Stomach (tissue), 9 donors: Measurements from ENCODE around the gene MAPT. TPM values are rescaled to one million over a fixed set of nuclear protein-coding genes. Genes with fewer than 3 reads are reported as not detected.

Source experiments
- DNase-seq, 2 donors: peaks; one replicate each; pipeline versions ENCODE4 v3.0.0 to v3.0.0-alpha.2; 2013 to 2019
- H3K27ac ChIP-seq, 5 donors: fragments of 200-600 bp in 4 of 5; sonication (generic) in 4 of 5; one replicate each; pipeline ENCODE4 v1.5.1; 2013 to 2019; ENCODE audit warnings: mild to moderate bottlenecking in 1 of 5, moderate library complexity in 1 of 5
- H3K27me3 ChIP-seq, 3 donors: fragments of 200-600 bp; sonication (generic); one replicate each; pipeline ENCODE4 v1.5.1; 2017 to 2019; ENCODE audit warnings: mixed run types in 1 of 3
- H3K36me3 ChIP-seq, 4 donors: fragments of 200-600 bp; sonication (generic); 1 replicate in 3 of 4; 2 replicates in 1 of 4; pipeline ENCODE4 v1.5.1; 2016 to 2019
- H3K4me1 ChIP-seq, 4 donors: fragments of 200-600 bp; sonication (generic); one replicate each; pipeline ENCODE4 v1.5.1; 2016 to 2019
- H3K4me3 ChIP-seq, 4 donors: fragments of 200-600 bp; sonication (generic) in 3 of 4; one replicate each; pipeline ENCODE4 v1.5.1; 2016 to 2019; ENCODE audit warnings: mild to moderate bottlenecking in 1 of 4
- H3K9me3 ChIP-seq, 4 donors: fragments of 200-600 bp; sonication (generic); one replicate each; pipeline ENCODE4 v1.5.1; 2016 to 2019
- EP300 ChIP-seq: sonication (generic); formaldehyde crosslinking; IDR thresholded peaks from one replicate; pipeline ENCODE4 v1.6.1; 2017; ENCODE audit warnings: antibody characterized with exemption
- POLR2A ChIP-seq, 4 donors: fragments of 450-650 bp; IDR thresholded peaks; one replicate each; pipeline ENCODE4 v1.6.1; 2016; ENCODE audit warnings: antibody characterized with exemption in 4 of 4, control low read depth in 2 of 4, mild to moderate bottlenecking in 1 of 4, moderate library complexity in 1 of 4
- POLR2AphosphoS5 ChIP-seq, 3 donors: sonication (generic); formaldehyde crosslinking; IDR thresholded peaks; one replicate each; pipeline ENCODE4 v1.6.1; 2016; ENCODE audit warnings: antibody characterized with exemption in 3 of 3
- WGBS, 5 donors: extraction: QIAGEN DNeasy Blood & Tissue Kit in 3 of 5; methylation state at CpG; one replicate each; pipeline versions ENCODE4 v1.1.5 to v1.1.7; 2013 to 2018; 5-methylcytosine and 5-hydroxymethylcytosine counted together
- intact Hi-C: fragments of 100-400 bp; cut with DNase I; formaldehyde crosslinking; loops from one replicate; pipeline ENCODE4 v1.15.1; 2023; ENCODE audit warnings: low total_unique reads
- polyA plus RNA-seq, 3 donors: library from polyadenylated mRNA; stranded (reverse); fragments of 200-250 nt; gene quantifications; one replicate each; pipeline ENCODE4 v1.2.3, GENCODE V29; 2013
- total RNA-seq, 5 donors: library from RNA; depleted of rRNA; stranded (reverse); fragments of >200 nt; gene quantifications; one replicate each; pipeline versions ENCODE4 v1.1.0 to v1.2.3, GENCODE V29; 2014 to 2016
- TF ChIP-seq, protein P1 (sequence below), 7 experiments: fragments of 450-650 bp in 4 of 7; fragments of 200-600 bp in 3 of 7; sonication (generic) in 3 of 7; IDR thresholded peaks; one replicate each; pipeline ENCODE4 v1.5.1; 2016 to 2019; ENCODE audit warnings: antibody characterized with exemption in 7 of 7, control low read depth in 2 of 7, mild to moderate bottlenecking in 1 of 7
- donor health status: healthy with polysubstance abuse.
- donor health status: Bipolar disorder and iron deficiency.
- donor health status: healthy.

The MAPT gene
- total and polyA plus RNA-seq, 8 donors, result 0.44 to 4.1 (median 1.7) TPM; not detected in 1

DNA sequence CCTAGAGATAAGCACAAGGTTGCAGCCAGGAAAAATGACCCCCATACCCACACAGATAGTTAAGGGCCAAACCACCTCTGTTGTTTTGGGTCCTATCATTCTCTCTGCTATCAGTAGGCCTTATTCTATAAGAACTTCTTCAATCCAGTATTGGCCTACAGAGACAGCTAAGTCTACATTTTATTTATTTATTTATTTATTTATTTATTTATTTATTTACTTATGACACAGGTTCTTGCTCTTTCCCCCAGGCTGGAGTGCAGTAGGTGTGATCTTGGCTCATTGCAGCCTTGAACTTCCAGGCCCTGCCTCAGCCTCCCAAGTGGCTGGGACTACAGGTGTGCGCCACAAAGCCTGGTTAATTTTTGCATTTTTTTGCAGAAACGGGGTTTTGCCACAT lies 7.5 kb upstream of the MAPT start:
- Histone ChIP-seq H3K9me3 (peaks cover 0 to 11% (median 4%) of the 10 kb centered on the region in 4 donors), H3K27me3 (peaks cover 0 to 14% (median 6%) of the 10 kb centered on the region in 3 donors), H3K4me3 (no peak overlapping the region), H3K4me1 (no peaks in the 10 kb centered on the region), H3K36me3 (no peaks in the 10 kb centered on the region), H3K27ac (no peak overlapping the region)
- WGBS, 5 donors, result 83 to 90% (median 88%) methylated on average over 2 of the region's 2 CpGs
- no peak for TF ChIP-seq EP300
- no peak for TF ChIP-seq POLR2A (IDR thresholded peaks at IDR 0.05)
- no peak for TF ChIP-seq POLR2AphosphoS5 (IDR thresholded peaks at IDR 0.05)
- TF ChIP-seq, protein P1, sequence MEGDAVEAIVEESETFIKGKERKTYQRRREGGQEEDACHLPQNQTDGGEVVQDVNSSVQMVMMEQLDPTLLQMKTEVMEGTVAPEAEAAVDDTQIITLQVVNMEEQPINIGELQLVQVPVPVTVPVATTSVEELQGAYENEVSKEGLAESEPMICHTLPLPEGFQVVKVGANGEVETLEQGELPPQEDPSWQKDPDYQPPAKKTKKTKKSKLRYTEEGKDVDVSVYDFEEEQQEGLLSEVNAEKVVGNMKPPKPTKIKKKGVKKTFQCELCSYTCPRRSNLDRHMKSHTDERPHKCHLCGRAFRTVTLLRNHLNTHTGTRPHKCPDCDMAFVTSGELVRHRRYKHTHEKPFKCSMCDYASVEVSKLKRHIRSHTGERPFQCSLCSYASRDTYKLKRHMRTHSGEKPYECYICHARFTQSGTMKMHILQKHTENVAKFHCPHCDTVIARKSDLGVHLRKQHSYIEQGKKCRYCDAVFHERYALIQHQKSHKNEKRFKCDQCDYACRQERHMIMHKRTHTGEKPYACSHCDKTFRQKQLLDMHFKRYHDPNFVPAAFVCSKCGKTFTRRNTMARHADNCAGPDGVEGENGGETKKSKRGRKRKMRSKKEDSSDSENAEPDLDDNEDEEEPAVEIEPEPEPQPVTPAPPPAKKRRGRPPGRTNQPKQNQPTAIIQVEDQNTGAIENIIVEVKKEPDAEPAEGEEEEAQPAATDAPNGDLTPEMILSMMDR (IDR thresholded peaks at IDR 0.05), result no peak
- intact Hi-C loops, result no loop called here
- no peak for DNase-seq

GRCh38 chr17:45888392-45888791 lies 6.0 kb upstream of the MAPT start:
- TF ChIP-seq POLR2AphosphoS5 (IDR thresholded peaks at IDR 0.05), result no peak
- TF ChIP-seq POLR2A (IDR thresholded peaks at IDR 0.05), result no peak
- TF ChIP-seq EP300, result no peak
- TF ChIP-seq, protein P1 (IDR thresholded peaks at IDR 0.05), result no peak
- intact Hi-C loops, result no loop called here
- no peak overlapping the region for H3K4me3 ChIP-seq
- H3K27ac ChIP-seq, result no peak overlapping the region
- no peak for DNase-seq
- H3K4me1 ChIP-seq, result no peaks in the 10 kb centered on the region
- H3K36me3 ChIP-seq, result no peaks in the 10 kb centered on the region
- H3K9me3 ChIP-seq, result peaks cover 0 to 11% (median 4%) of the 10 kb centered on the region in 4 donors
- peaks cover 0 to 12% (median 6%) of the 10 kb centered on the region in 3 donors for H3K27me3 ChIP-seq
- 41 to 55% (median 52%) methylated on average over 5 of the region's 5 CpGs for WGBS, 5 donors

GRCh38 chr17:45889579-45889978 lies 4.8 kb upstream of the MAPT start:
- intact Hi-C loops, result no loop called here
- TF ChIP-seq POLR2AphosphoS5 (IDR thresholded peaks at IDR 0.05) (no peak), EP300 (no peak), POLR2A (IDR thresholded peaks at IDR 0.05) (no peak)
- TF ChIP-seq, protein P1 (IDR thresholded peaks at IDR 0.05), result no peak
- H3K36me3 ChIP-seq, result no peaks in the 10 kb centered on the region
- DNase-seq, result no peak
- no peak overlapping the region for H3K27ac ChIP-seq
- peaks cover 0 to 4% (median 1%) of the 10 kb centered on the region in 4 donors for H3K9me3 ChIP-seq
- H3K4me3 ChIP-seq, result no peak overlapping the region
- H3K4me1 ChIP-seq, result peaks cover under 1 to 9% (median 3%) of the 10 kb centered on the region in 4 donors
- 24 to 41% (median 26%) methylated on average over 4 of the region's 4 CpGs for WGBS, 5 donors
- H3K27me3 ChIP-seq, result peaks cover 0 to 16% (median 7%) of the 10 kb centered on the region in 3 donors

DNA sequence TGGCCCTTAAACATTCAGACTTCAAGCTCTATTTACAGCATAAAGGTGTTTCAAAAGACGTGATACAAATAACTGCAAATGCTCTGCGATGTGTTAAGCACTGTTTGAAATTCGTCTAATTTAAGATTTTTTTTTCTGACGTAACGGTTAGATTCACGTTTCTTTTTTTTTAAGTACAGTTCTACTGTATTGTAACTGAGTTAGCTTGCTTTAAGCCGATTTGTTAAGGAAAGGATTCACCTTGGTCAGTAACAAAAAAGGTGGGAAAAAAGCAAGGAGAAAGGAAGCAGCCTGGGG lies 681 bp upstream of the MAPT start:
- Histone ChIP-seq H3K27me3 (peaks cover 10 to 57% (median 44%) of the 10 kb centered on the region in 3 donors), H3K4me1 (peaks cover 25 to 34% (median 32%) of the 10 kb centered on the region in 4 donors), H3K9me3 (no peaks in the 10 kb centered on the region), H3K4me3 (peak overlapping the region; percentile 57 to 98 (median 80)), H3K36me3 (no peaks in the 10 kb centered on the region), H3K27ac (peak overlapping the region in 4 of 5 donors; percentile 35 to 77 (median 50))
- TF ChIP-seq POLR2AphosphoS5 (IDR thresholded peaks at IDR 0.05) (no peak), EP300 (no peak), POLR2A (IDR thresholded peaks at IDR 0.05) (no peak)
- TF ChIP-seq, protein P1 (IDR thresholded peaks at IDR 0.05), result no peak
- WGBS, 5 donors, result 43 to 54% (median 50%) methylated on average over 7 of the region's 7 CpGs
- intact Hi-C loops, result no loop called here
- DNase-seq, result no peak
